CD4-positive, alpha-beta T cell (primary cell): ENCODE measurements around the gene WDFY4. TPM values are rescaled to one million over a fixed set of nuclear protein-coding genes. Genes with fewer than 3 reads are reported as not detected.

ENCODE experiments used
- ATAC-seq: fragments of 200-7000 bp; cut with Tn5 transposase; one replicate; pipeline ENCODE4 v1.10.0; 2022; ENCODE audit warnings: mild to moderate bottlenecking; ENCODE audit not compliant: poor library complexity
- CTCF ChIA-PET: fragments of 350-600 bp; sonication (Branson Sonifier 250); formaldehyde crosslinking; loops from one replicate; lab custom pipeline; 2021; ENCODE audit warnings: antibody characterized with exemption, inconsistent platforms; lab: Charles Lee
- POLR2A ChIA-PET: fragments of 350-600 bp; sonication (Branson Sonifier 250); formaldehyde crosslinking; loops from one replicate; lab custom pipeline; 2021; ENCODE audit warnings: antibody characterized with exemption, inconsistent platforms; lab: Charles Lee
- DNase-seq, 14 experiments: peaks; one replicate each; pipeline ENCODE4 v3.0.0-alpha.2; 2013 to 2020; ENCODE audit warnings: mixed read lengths in 2 of 14
- H3K27ac ChIP-seq, 2 donors: one replicate each; pipeline versions ENCODE4 v1.5.1 to v1.7.0; 2013; ENCODE audit warnings: low read length in 2 of 2, low read depth in 1 of 2, mild to moderate bottlenecking in 1 of 2
- H3K27me3 ChIP-seq, 2 experiments: 1 replicate in 1 of 2; 2 replicates in 1 of 2; pipeline versions ENCODE4 v1.6.1 to v1.7.0; 2013; ENCODE audit warnings: low read length in 2 of 2, control low read depth in 1 of 2, mild to moderate bottlenecking in 1 of 2, moderate library complexity in 1 of 2; ENCODE audit not compliant: insufficient read depth in 2 of 2, control insufficient read depth in 1 of 2
- H3K36me3 ChIP-seq: one replicate; pipeline ENCODE4 v1.6.1; 2013; ENCODE audit warnings: low read length, control low read depth; ENCODE audit not compliant: insufficient read depth
- H3K4me1 ChIP-seq: one replicate; pipeline ENCODE4 v1.6.1; 2013; ENCODE audit warnings: low read length, control low read depth; ENCODE audit not compliant: insufficient read depth
- H3K4me3 ChIP-seq: one replicate; pipeline ENCODE4 v1.5.1; 2013; ENCODE audit warnings: mild to moderate bottlenecking, low read length, moderate library complexity
- H3K9me3 ChIP-seq, 2 experiments: 1 replicate in 1 of 2; 2 replicates in 1 of 2; pipeline versions ENCODE4 v1.6.1 to v1.7.0; 2013; ENCODE audit warnings: low read length in 2 of 2, mild to moderate bottlenecking in 2 of 2, control low read depth in 1 of 2, moderate library complexity in 1 of 2; ENCODE audit not compliant: control insufficient read depth in 1 of 2, insufficient read depth in 1 of 2
- H3K27ac Mint-ChIP-seq: one replicate; pipeline ENCODE4 v1.8.0; 2020; ENCODE audit warnings: mixed read lengths
- H3K27me3 Mint-ChIP-seq: one replicate; pipeline ENCODE4 v1.8.0; 2021; ENCODE audit warnings: mixed read lengths
- H3K36me3 Mint-ChIP-seq: one replicate; pipeline ENCODE4 v1.8.0; 2021; ENCODE audit warnings: low read depth, mixed read lengths
- H3K4me1 Mint-ChIP-seq: one replicate; pipeline ENCODE4 v1.8.0; 2021; ENCODE audit warnings: low read depth, mixed read lengths
- H3K4me3 Mint-ChIP-seq: one replicate; pipeline ENCODE4 v1.8.0; 2020; ENCODE audit warnings: mild to moderate bottlenecking, mixed read lengths
- H3K9me3 Mint-ChIP-seq: one replicate; pipeline ENCODE4 v1.8.0; 2020; ENCODE audit warnings: mixed read lengths
- CTCF ChIP-seq: fragments of 200-600 bp; IDR thresholded peaks from one replicate; pipeline ENCODE4 v1.8.0; 2022; ENCODE audit warnings: antibody characterized with exemption, mild to moderate bottlenecking
- intact Hi-C, 2 experiments: fragments of 100-400 bp; cut with DNase I in 1 of 2; cut with micrococcal nuclease in 1 of 2; formaldehyde crosslinking; loops; one replicate each; pipeline versions ENCODE4 v1.15.1 to v1.9.0; 2023 to 2025; cut with DNase I, micrococcal nuclease
- total RNA-seq, 174 experiments: library from RNA in 2 of 174; stranded (reverse) in 2 of 174; gene quantifications; one replicate each; pipeline ENCODE4 v1.2.3 and lab custom pipeline; 2021 to 2026

Gene WDFY4
- total RNA-seq, 2 experiments from 2014 or later, result 1.3 to 2.5 TPM

DNA sequence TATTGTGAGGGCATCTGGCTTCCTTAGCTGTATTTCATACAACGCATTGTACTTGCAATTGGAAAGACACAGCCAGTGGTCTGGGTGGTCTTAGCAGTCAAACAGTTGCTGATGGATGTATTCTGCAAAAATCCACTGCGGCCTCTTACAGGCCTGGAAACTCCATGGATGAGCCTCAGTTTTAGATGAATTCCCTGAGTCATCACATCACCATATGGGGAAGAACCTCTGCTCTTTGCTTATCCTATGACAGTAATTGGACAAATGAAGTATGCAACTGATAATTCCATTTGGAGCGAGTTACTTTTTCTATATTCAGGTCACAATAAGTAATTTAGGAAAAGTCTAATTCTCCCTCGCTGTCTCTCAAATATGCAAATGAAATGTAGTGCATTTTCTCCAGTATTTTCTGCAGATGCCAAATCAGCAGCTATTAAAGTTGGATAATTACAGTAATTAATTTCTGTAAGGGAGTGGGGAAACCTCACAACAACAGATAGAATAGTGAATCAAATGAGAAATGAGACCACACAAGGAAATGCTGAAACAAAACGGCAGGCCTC is 78.8 kb downstream of the WDFY4 start:
- CTCF ChIA-PET, result no interaction called here
- no peak overlapping the region for H3K4me3 Mint-ChIP-seq
- H3K9me3 Mint-ChIP-seq, result no peaks in the 10 kb centered on the region
- POLR2A ChIA-PET, result no interaction called here
- Histone ChIP-seq H3K36me3 (no peaks in the 10 kb centered on the region), H3K4me3 (no peak overlapping the region), H3K9me3 (no peaks in the 10 kb centered on the region), H3K4me1 (no peaks in the 10 kb centered on the region), H3K27me3 (peaks cover 0 to 4% of the 10 kb centered on the region in 2 experiments), H3K27ac (no peak overlapping the region)
- H3K36me3 Mint-ChIP-seq, result no peaks in the 10 kb centered on the region
- no peak overlapping the region for H3K27ac Mint-ChIP-seq
- ATAC-seq (no peak), DNase-seq (no peak)
- intact Hi-C loops, result no loop called here
- no peak for TF ChIP-seq CTCF
- no peaks in the 10 kb centered on the region for H3K4me1 Mint-ChIP-seq
- H3K27me3 Mint-ChIP-seq, result peaks cover 22% of the 10 kb centered on the region

DNA sequence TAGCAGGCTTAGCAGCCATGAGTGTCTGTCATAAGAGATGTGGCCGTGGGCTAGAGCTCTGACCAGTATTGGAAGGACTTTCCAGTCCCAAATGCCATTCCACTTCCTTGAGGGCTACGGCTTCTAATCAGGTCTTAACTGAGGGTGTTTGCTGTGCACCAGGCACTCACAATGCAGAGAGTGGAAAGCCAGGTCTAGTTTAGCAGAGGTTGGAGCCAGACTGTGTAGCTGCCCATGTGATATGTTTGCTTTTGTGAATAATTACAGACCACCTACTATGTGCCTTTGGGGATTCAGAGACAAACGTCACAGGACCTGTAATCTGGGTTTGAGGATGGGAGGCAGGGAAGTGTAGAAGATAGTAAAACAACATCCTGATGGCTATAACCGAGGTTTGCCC is 79.8 kb downstream of the WDFY4 start:
- no peak overlapping the region for H3K27ac Mint-ChIP-seq
- no peak overlapping the region for H3K27ac ChIP-seq
- no peak for ATAC-seq
- no peaks in the 10 kb centered on the region for H3K36me3 Mint-ChIP-seq
- no peak for TF ChIP-seq CTCF
- H3K4me3 Mint-ChIP-seq, result no peak overlapping the region
- no peaks in the 10 kb centered on the region for H3K4me1 ChIP-seq
- H3K36me3 ChIP-seq, result no peaks in the 10 kb centered on the region
- H3K9me3 Mint-ChIP-seq, result no peaks in the 10 kb centered on the region
- no peaks in the 10 kb centered on the region for H3K4me1 Mint-ChIP-seq
- ChIA-PET CTCF (no interaction called here), POLR2A (no interaction called here)
- H3K27me3 ChIP-seq, result peaks cover 0 to 4% of the 10 kb centered on the region in 2 experiments
- DNase-seq, result no peak
- H3K4me3 ChIP-seq, result no peak overlapping the region
- H3K9me3 ChIP-seq, result no peaks in the 10 kb centered on the region
- intact Hi-C loops, result no loop called here
- H3K27me3 Mint-ChIP-seq, result peaks cover 18% of the 10 kb centered on the region

GRCh38 chr10:48765039-48765438 is 80.4 kb downstream of the WDFY4 start:
- H3K27me3 Mint-ChIP-seq, result peaks cover 12% of the 10 kb centered on the region

More at GRCh38 chr10:48765039-48765438, 80.4 kb downstream of the WDFY4 start:
- no peak overlapping the region for H3K4me3 Mint-ChIP-seq
- no peak for TF ChIP-seq CTCF
- intact Hi-C loops, result no loop called here
- H3K36me3 ChIP-seq, result no peaks in the 10 kb centered on the region
- ATAC-seq, result no peak
- no peaks in the 10 kb centered on the region for H3K36me3 Mint-ChIP-seq
- POLR2A ChIA-PET, result no interaction called here
- H3K27me3 ChIP-seq, result peaks cover 0 to 4% of the 10 kb centered on the region in 2 experiments
- no peak overlapping the region for H3K27ac ChIP-seq
- H3K9me3 ChIP-seq, result no peaks in the 10 kb centered on the region
- no peaks in the 10 kb centered on the region for H3K9me3 Mint-ChIP-seq
- CTCF ChIA-PET, result no interaction called here
- H3K27ac Mint-ChIP-seq, result no peak overlapping the region
- H3K4me3 ChIP-seq, result no peak overlapping the region
- no peak for DNase-seq
- no peaks in the 10 kb centered on the region for H3K4me1 Mint-ChIP-seq
- no peaks in the 10 kb centered on the region for H3K4me1 ChIP-seq
